HG02588 (cell line): Measurements from ENCODE around the gene LRPAP1.
"Not testable (repeated sequence)": the region's sequence is repeated elsewhere in the genome, so short reads cannot be mapped to it uniquely, and the experiment has no call there.

Source experiments
- ATAC-seq: cut with Tn5 transposase; IDR thresholded peaks from one replicate; pipeline ENCODE4 v1.9.1; 2021; ENCODE audit warnings: mild to moderate bottlenecking, moderate library complexity; ENCODE audit not compliant: unreplicated experiment

The LRPAP1 gene

GRCh38 chr4:3519468-3520264, 12.6 kb downstream of the LRPAP1 start:
- no peak for ATAC-seq

- no peak for ATAC-seq
Measured at GRCh38 chr4:3518941-3519340, 13.3 kb downstream of the LRPAP1 start.

GRCh38 chr4:3518511-3518880, 13.7 kb downstream of the LRPAP1 start:
- no peak for ATAC-seq

- no peak for ATAC-seq
Measured at GRCh38 chr4:3517731-3518510, 14.3 kb downstream of the LRPAP1 start.

- ATAC-seq: no peak
Measured at GRCh38 chr4:3516836-3517730, 15.1 kb downstream of the LRPAP1 start.

GRCh38 chr4:3516061-3516835, 16.0 kb downstream of the LRPAP1 start:
- ATAC-seq: no peak

- no peak for ATAC-seq
Measured at GRCh38 chr4:3515646-3516045, 16.6 kb downstream of the LRPAP1 start.

- ATAC-seq: no peak
Measured at GRCh38 chr4:3514806-3515501, 17.3 kb downstream of the LRPAP1 start.

- ATAC-seq: no peak
Measured at GRCh38 chr4:3514221-3514780, 17.9 kb downstream of the LRPAP1 start.

- ATAC-seq: no peak
Measured at GRCh38 chr4:3513807-3514206, 18.4 kb downstream of the LRPAP1 start.

- ATAC-seq: no peak
Measured at GRCh38 chr4:3512719-3513118, 19.5 kb downstream of the LRPAP1 start.

GRCh38 chr4:3512279-3512678, 19.9 kb downstream of the LRPAP1 start:
- ATAC-seq: no peak

GRCh38 chr4:3511601-3512000, 20.6 kb downstream of the LRPAP1 start:
- not testable (repeated sequence) for ATAC-seq

GRCh38 chr4:3511187-3511586, 21.0 kb downstream of the LRPAP1 start:
- no peak for ATAC-seq

GRCh38 chr4:3510481-3510880, 21.7 kb downstream of the LRPAP1 start:
- no peak for ATAC-seq

- ATAC-seq: no peak
Measured at GRCh38 chr4:3508542-3508941, 23.7 kb downstream of the LRPAP1 start.

GRCh38 chr4:3505231-3505630, 27.0 kb downstream of the LRPAP1 start:
- no peak for ATAC-seq

GRCh38 chr4:3502941-3503936, 29.0 kb downstream of the LRPAP1 start:
- ATAC-seq: no peak
